Fibroblast of lung (primary cell): ENCODE results near the gene PGGHG. TPM values are rescaled to one million over a fixed set of nuclear protein-coding genes. Genes with fewer than 3 reads are reported as not detected.

Source experiments
- DNase-seq, 2 donors: peaks; one replicate each; pipeline versions ENCODE4 v3.0.0 to v3.0.0-alpha.2; 2010; ENCODE audit warnings: low read depth in 2 of 2
- H2AFZ ChIP-seq: 2 replicates; pipeline ENCODE4 v1.5.1; 2012; ENCODE audit warnings: low read length, control low read depth, inconsistent platforms
- H3K27ac ChIP-seq: 2 replicates; pipeline ENCODE4 v1.5.1; 2011; ENCODE audit warnings: low read length, control low read depth; ENCODE audit not compliant: insufficient read depth
- H3K27me3 ChIP-seq: 2 replicates; pipeline ENCODE4 v1.5.1; 2011; ENCODE audit warnings: mild to moderate bottlenecking, low read length; ENCODE audit not compliant: control insufficient read depth, insufficient read depth
- H3K36me3 ChIP-seq: 2 replicates; pipeline ENCODE4 v1.5.1; 2011; ENCODE audit warnings: low read length; ENCODE audit not compliant: control insufficient read depth, insufficient read depth
- H3K4me1 ChIP-seq: 2 replicates; pipeline ENCODE4 v1.5.1; 2011; ENCODE audit warnings: low read length; ENCODE audit not compliant: control insufficient read depth, insufficient read depth; ENCODE audit errors: extremely low read depth
- H3K4me2 ChIP-seq: 2 replicates; pipeline ENCODE4 v1.5.1; 2011; ENCODE audit warnings: low read length, control low read depth; ENCODE audit not compliant: insufficient read depth; ENCODE audit errors: extremely low read depth
- H3K4me3 ChIP-seq, 4 experiments: fragments of 200-600 bp in 1 of 4; sonication (generic) in 1 of 4; replicated peaks in 1 of 4; 2 replicates each; pipeline ENCODE4 v1.5.1; 2011 to 2016; ENCODE audit warnings: low read length in 4 of 4, low read depth in 3 of 4, mild to moderate bottlenecking in 3 of 4, control low read depth in 2 of 4, inconsistent platforms in 1 of 4, mixed read lengths in 1 of 4; ENCODE audit not compliant: insufficient read depth in 1 of 4; ENCODE audit errors: control extremely low read depth in 1 of 4
- H3K79me2 ChIP-seq: 2 replicates; pipeline ENCODE4 v1.5.1; 2012; ENCODE audit warnings: mild to moderate bottlenecking, low read length, inconsistent platforms; ENCODE audit not compliant: control insufficient read depth, insufficient read depth
- H3K9ac ChIP-seq: 2 replicates; pipeline ENCODE4 v1.5.1; 2011; ENCODE audit warnings: mild to moderate bottlenecking, low read length, control low read depth; ENCODE audit not compliant: insufficient read depth
- H3K9me3 ChIP-seq: 2 replicates; pipeline ENCODE4 v1.5.1; 2012; ENCODE audit warnings: low read depth, low read length; ENCODE audit not compliant: control insufficient read depth, insufficient read depth
- H4K20me1 ChIP-seq: 2 replicates; pipeline ENCODE4 v1.5.1; 2011; ENCODE audit warnings: low read length; ENCODE audit not compliant: control insufficient read depth, insufficient read depth; ENCODE audit errors: extremely low read depth
- CTCF ChIP-seq, 2 donors: IDR thresholded peaks in 1 of 2; conservative IDR thresholded peaks in 1 of 2; 1 replicate in 1 of 2; 2 replicates in 1 of 2; pipeline ENCODE4 v1.5.1; 2011 to 2012; ENCODE audit warnings: low read length in 2 of 2, control low read depth in 1 of 2, inconsistent platforms in 1 of 2, low read depth in 1 of 2, mild to moderate bottlenecking in 1 of 2
- EZH2 ChIP-seq: IDR thresholded peaks from 2 replicates; pipeline ENCODE4 v1.5.1; 2012; ENCODE audit warnings: low read length, control low read depth, mild to moderate bottlenecking; ENCODE audit errors: missing control alignments
- polyA plus RNA-seq, 2 donors: library from polyadenylated mRNA; depleted of rRNA in 1 of 2; stranded (reverse) in 1 of 2; unstranded in 1 of 2; fragments of >200 nt; gene quantifications; 2 replicates each; pipeline ENCODE4 v1.2.1, GENCODE V29; 2011 to 2012; ENCODE audit warnings: missing spikeins in 1 of 2
- total RNA-seq: library from RNA; depleted of rRNA; stranded (reverse); fragments of >200 nt; gene quantifications from 2 replicates; pipeline ENCODE4 v1.2.1, GENCODE V29; 2014

Gene PGGHG
- total and polyA plus RNA-seq, 2 donors (not counting 1 experiment from before 2014, with no cell fraction given): 4.6 to 8.4 TPM

- TF ChIP-seq EZH2 (no peak), CTCF (conservative IDR thresholded peaks at IDR 0.05 in 1 of 2, IDR thresholded peaks at IDR 0.05 in 1 of 2; ENCODE audit: low read depth in 1 of 2, low read length in 2 of 2) (no peak)
- Histone ChIP-seq H3K27me3 (peaks cover 3% of the 10 kb centered on the region), H3K4me2 (no peak overlapping the region), H3K27ac (no peak overlapping the region), H3K79me2 (no peaks in the 10 kb centered on the region), H2AFZ (no peak overlapping the region), H3K9me3 (no peaks in the 10 kb centered on the region), H4K20me1 (no peaks in the 10 kb centered on the region), H3K4me3 (no peak overlapping the region), H3K36me3 (no peaks in the 10 kb centered on the region), H3K4me1 (peaks cover 3% of the 10 kb centered on the region), H3K9ac (no peak overlapping the region)
- DNase-seq: no peak
Measured at GRCh38 chr11:293271-293851, 4.4 kb downstream of the PGGHG start.

GRCh38 chr11:293852-294661 lies 5.1 kb downstream of the PGGHG start:
- Histone ChIP-seq H3K79me2 (no peaks in the 10 kb centered on the region), H3K4me3 (no peak overlapping the region), H4K20me1 (no peaks in the 10 kb centered on the region), H3K27ac (no peak overlapping the region), H3K4me1 (peaks cover 3% of the 10 kb centered on the region), H3K4me2 (no peak overlapping the region), H3K9me3 (no peaks in the 10 kb centered on the region), H3K36me3 (no peaks in the 10 kb centered on the region), H3K27me3 (peaks cover 3% of the 10 kb centered on the region), H2AFZ (no peak overlapping the region), H3K9ac (no peak overlapping the region)
- no peak for TF ChIP-seq CTCF (conservative IDR thresholded peaks at IDR 0.05 in 1 of 2, IDR thresholded peaks at IDR 0.05 in 1 of 2; ENCODE audit: low read depth in 1 of 2, low read length in 2 of 2)
- TF ChIP-seq EZH2: no peak
- no peak for DNase-seq

- TF ChIP-seq EZH2 (no peak), CTCF (conservative IDR thresholded peaks at IDR 0.05 in 1 of 2, IDR thresholded peaks at IDR 0.05 in 1 of 2; ENCODE audit: low read depth in 1 of 2, low read length in 2 of 2) (no peak)
- Histone ChIP-seq H3K36me3 (no peaks in the 10 kb centered on the region), H3K79me2 (no peaks in the 10 kb centered on the region), H3K4me2 (no peak overlapping the region), H3K27ac (no peak overlapping the region), H2AFZ (no peak overlapping the region), H3K9me3 (no peaks in the 10 kb centered on the region), H4K20me1 (no peaks in the 10 kb centered on the region), H3K9ac (no peak overlapping the region), H3K4me1 (peaks cover 3% of the 10 kb centered on the region), H3K27me3 (peaks cover 3% of the 10 kb centered on the region), H3K4me3 (no peak overlapping the region)
- DNase-seq: no peak
Measured at GRCh38 chr11:294780-295179, 5.9 kb downstream of the PGGHG start.
